Activated CD8-positive, alpha-beta memory T cell treated with anti-CD3 and anti-CD28 coated beads, Interleukin-2, amount 10 ng/mL, durations not matched to agents 7 days and 5 days (primary cell): ENCODE data around the gene GLYR1. TPM values are rescaled to one million over a fixed set of nuclear protein-coding genes. Genes with fewer than 3 reads are reported as not detected.

ENCODE experiments used
- ATAC-seq: fragments of 150-1000 bp; cut with Tn5 transposase; one replicate; pipeline ENCODE4 v1.10.0; 2021; ENCODE audit warnings: moderate library complexity
- CTCF ChIA-PET: fragments of 350-600 bp; sonication (Branson Sonifier 250); formaldehyde crosslinking; loops from one replicate; lab custom pipeline; 2021; ENCODE audit warnings: antibody characterized with exemption; lab: Charles Lee
- DNase-seq: peaks from one replicate; pipeline ENCODE4 v3.0.0-alpha.2; 2020
- H3K27ac Mint-ChIP-seq: one replicate; pipeline ENCODE4 v1.8.0; 2021; ENCODE audit warnings: mild to moderate bottlenecking, mixed read lengths
- H3K27me3 Mint-ChIP-seq: one replicate; pipeline ENCODE4 v1.8.0; 2021; ENCODE audit warnings: mixed read lengths
- H3K36me3 Mint-ChIP-seq: one replicate; pipeline ENCODE4 v1.8.0; 2021; ENCODE audit warnings: mild to moderate bottlenecking, mixed read lengths
- H3K4me1 Mint-ChIP-seq: one replicate; pipeline ENCODE4 v1.8.0; 2021; ENCODE audit warnings: mixed read lengths
- H3K4me3 Mint-ChIP-seq: one replicate; pipeline ENCODE4 v1.8.0; 2021; ENCODE audit warnings: mild to moderate bottlenecking, moderate library complexity, mixed read lengths
- H3K9me3 Mint-ChIP-seq: one replicate; pipeline ENCODE4 v1.8.0; 2022; ENCODE audit warnings: low read depth, mixed read lengths
- total RNA-seq, 2 experiments: library from RNA; stranded (reverse); gene quantifications; one replicate each; pipeline ENCODE4 v1.2.3, GENCODE V29; 2021

The GLYR1 gene
- total RNA-seq, 2 experiments from 2014 or later, result 85.2 to 109 TPM

DNA sequence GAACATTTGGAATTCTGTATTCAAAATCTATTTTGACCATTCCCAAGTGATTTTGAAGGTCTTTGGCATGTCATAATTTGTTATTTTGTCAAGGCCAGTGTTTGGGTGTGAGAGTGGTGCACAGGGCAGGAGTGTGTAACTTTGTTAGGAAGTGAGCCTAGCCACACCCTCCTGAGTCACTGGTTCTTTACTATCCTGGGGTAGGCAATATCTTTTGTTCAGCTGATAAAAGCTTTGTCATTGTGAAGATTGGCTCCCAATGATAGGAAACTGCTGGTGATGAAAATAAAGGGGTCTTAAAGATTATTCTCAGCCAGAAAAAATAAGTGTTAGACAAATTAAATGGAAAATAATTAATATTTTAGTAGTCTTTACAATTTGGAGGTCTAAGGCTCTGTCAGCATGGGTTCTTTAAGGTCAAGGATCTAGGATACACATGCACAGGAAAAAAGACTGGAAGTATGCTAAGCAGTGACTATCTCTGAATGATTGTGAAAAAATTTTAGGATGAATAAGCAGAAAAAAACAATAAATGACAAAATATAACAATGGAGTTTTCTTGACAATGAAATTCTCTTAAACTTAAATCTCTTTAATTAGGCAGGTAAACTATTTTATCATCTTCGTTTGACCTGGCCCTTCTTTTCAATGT lies 5.3 kb upstream of the GLYR1 start:
- no peak overlapping the region for H3K4me3 Mint-ChIP-seq
- H3K27ac Mint-ChIP-seq, result no peak overlapping the region
- H3K9me3 Mint-ChIP-seq, result no peaks in the 10 kb centered on the region
- H3K4me1 Mint-ChIP-seq, result peaks cover 38% of the 10 kb centered on the region
- peaks cover 21% of the 10 kb centered on the region for H3K36me3 Mint-ChIP-seq
- H3K27me3 Mint-ChIP-seq, result no peaks in the 10 kb centered on the region
- ATAC-seq (no peak), DNase-seq (no peak)
- CTCF ChIA-PET, result no interaction called here

DNA sequence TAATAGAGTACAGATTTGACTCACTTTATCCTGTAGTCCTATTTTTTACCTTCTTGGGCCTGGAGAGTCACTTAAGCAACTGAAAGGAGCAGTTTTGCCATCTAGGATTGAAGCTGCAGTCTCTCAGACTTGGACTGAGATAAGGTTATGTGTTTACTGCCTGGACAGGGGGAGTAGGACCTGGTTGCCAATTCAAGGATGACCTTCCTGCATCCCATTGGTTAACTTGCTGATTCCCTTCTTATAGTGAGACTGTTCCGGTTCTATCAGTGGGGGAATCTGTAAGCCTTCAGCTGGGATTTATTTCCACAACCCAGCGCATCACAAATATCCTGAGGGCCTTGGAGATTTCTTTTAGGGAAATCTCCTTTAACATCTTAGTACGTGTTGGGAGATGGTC lies 3.1 kb upstream of the GLYR1 start:
- no peaks in the 10 kb centered on the region for H3K27me3 Mint-ChIP-seq
- H3K4me1 Mint-ChIP-seq, result peaks cover 49% of the 10 kb centered on the region
- peaks cover 21% of the 10 kb centered on the region for H3K36me3 Mint-ChIP-seq
- CTCF ChIA-PET, result no interaction called here
- DNase-seq, result no peak
- no peak for ATAC-seq
- H3K9me3 Mint-ChIP-seq, result no peaks in the 10 kb centered on the region
- peak overlapping the region; percentile 26 for H3K4me3 Mint-ChIP-seq
- H3K27ac Mint-ChIP-seq, result no peak overlapping the region

GRCh38 chr16:4847774-4848587 lies 893 bp upstream of the GLYR1 start:
- Mint-ChIP-seq H3K27ac (peak overlapping the region; percentile 81), H3K9me3 (no peaks in the 10 kb centered on the region), H3K4me1 (peaks cover 54% of the 10 kb centered on the region), H3K27me3 (no peaks in the 10 kb centered on the region), H3K36me3 (peaks cover 24% of the 10 kb centered on the region), H3K4me3 (peak overlapping the region; percentile 83)
- CTCF ChIA-PET, result interaction anchor here (0.6 kb wide), 1 partner anchor 481 kb away, joined by 3 read pairs; no protein-coding TSS in a partner anchor
- peak; percentile 11 for ATAC-seq
- DNase-seq, result peak; percentile 55

GRCh38 chr16:4846503-4846900 lies 586 bp downstream of the GLYR1 start:
- peaks cover 27% of the 10 kb centered on the region for H3K36me3 Mint-ChIP-seq
- H3K27ac Mint-ChIP-seq, result peak overlapping the region; percentile 87
- ATAC-seq, result no peak
- H3K4me1 Mint-ChIP-seq, result peaks cover 49% of the 10 kb centered on the region
- no peaks in the 10 kb centered on the region for H3K9me3 Mint-ChIP-seq
- peak; percentile 56 for DNase-seq
- no peaks in the 10 kb centered on the region for H3K27me3 Mint-ChIP-seq
- CTCF ChIA-PET, result interaction anchor here (1.3 kb wide), 1 partner anchor 9 kb away, joined by 4 read pairs; no protein-coding TSS in a partner anchor
- H3K4me3 Mint-ChIP-seq, result peak overlapping the region; percentile 87

- no peaks in the 10 kb centered on the region for H3K27me3 Mint-ChIP-seq
- DNase-seq, result no peak
- ATAC-seq, result no peak
- H3K4me1 Mint-ChIP-seq, result peaks cover 16% of the 10 kb centered on the region
- CTCF ChIA-PET, result no interaction called here
- peak overlapping the region; percentile 4 for H3K27ac Mint-ChIP-seq
- no peak overlapping the region for H3K4me3 Mint-ChIP-seq
- H3K36me3 Mint-ChIP-seq, result peaks cover 58% of the 10 kb centered on the region
- no peaks in the 10 kb centered on the region for H3K9me3 Mint-ChIP-seq
Measured at GRCh38 chr16:4840984-4841383, 6.1 kb downstream of the GLYR1 start.

DNA sequence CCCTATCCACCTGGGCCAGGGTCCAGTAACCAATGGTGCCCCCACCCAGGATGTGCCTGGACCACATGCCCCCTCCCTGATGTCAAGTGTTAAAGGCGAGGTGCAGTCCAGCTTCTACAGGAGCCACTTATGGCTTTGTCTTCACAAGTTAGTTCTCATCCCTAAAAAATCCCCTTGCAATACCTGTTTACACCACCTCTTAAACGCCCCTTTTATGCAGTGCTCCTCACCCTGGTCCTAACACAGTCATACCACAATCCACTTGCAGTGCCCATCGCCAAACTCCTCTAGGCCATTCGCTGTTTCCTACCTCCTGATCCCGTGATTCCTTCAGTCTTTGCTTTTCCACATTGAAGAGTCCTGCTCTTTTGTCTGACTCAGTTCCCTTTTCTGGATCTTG lies 7.1 kb downstream of the GLYR1 start:
- no peak overlapping the region for H3K4me3 Mint-ChIP-seq
- H3K4me1 Mint-ChIP-seq, result peaks cover 7% of the 10 kb centered on the region
- peak overlapping the region; percentile 3 for H3K27ac Mint-ChIP-seq
- ATAC-seq, result no peak
- H3K9me3 Mint-ChIP-seq, result no peaks in the 10 kb centered on the region
- no peak for DNase-seq
- no peaks in the 10 kb centered on the region for H3K27me3 Mint-ChIP-seq
- CTCF ChIA-PET, result no interaction called here
- peaks cover 54% of the 10 kb centered on the region for H3K36me3 Mint-ChIP-seq

DNA sequence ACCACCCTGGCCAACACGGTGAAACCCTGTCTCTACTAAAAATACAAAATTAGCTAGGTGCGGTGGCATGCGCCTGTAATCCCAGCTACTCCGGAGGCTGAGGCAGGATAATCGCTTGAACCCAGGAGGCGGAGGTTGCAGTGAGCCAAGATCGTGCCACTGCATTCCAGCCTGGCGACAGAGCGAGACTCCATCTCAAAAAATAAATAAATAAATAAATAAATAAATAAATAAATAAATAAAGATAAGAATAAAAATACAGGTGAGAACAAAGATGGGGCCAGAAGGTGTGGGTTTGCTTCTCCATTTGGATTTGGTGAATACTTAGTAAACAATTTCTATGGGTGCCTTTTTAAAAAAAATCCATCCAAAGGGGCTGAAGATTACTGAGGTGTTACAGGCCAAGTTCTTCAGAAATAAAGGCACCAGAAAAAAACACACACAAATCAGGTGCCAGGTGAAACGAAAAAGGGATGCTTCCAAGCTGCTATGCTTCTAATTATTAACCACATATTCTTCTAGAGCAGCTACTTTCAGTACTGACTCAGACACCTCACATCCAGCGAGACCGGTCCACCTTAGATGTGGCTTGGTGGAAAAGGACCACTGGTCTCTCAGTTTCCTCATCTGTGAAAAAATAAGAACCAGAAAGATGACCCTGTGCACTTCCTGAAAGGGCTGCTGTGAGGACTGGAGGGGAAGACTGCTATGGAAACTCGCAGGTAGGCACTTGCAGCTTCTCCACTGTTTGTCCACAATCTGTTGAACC lies 9.2 kb downstream of the GLYR1 start:
- DNase-seq (no peak), ATAC-seq (no peak)
- Mint-ChIP-seq H3K27ac (no peak overlapping the region), H3K27me3 (no peaks in the 10 kb centered on the region), H3K4me3 (no peak overlapping the region), H3K36me3 (peaks cover 44% of the 10 kb centered on the region), H3K4me1 (peaks cover 14% of the 10 kb centered on the region), H3K9me3 (no peaks in the 10 kb centered on the region)
- CTCF ChIA-PET, result interaction anchor here (1.5 kb wide), 1 partner anchor 9 kb away, joined by 4 read pairs; the partner anchor contains the start of genes GLYR1 and UBN1

DNA sequence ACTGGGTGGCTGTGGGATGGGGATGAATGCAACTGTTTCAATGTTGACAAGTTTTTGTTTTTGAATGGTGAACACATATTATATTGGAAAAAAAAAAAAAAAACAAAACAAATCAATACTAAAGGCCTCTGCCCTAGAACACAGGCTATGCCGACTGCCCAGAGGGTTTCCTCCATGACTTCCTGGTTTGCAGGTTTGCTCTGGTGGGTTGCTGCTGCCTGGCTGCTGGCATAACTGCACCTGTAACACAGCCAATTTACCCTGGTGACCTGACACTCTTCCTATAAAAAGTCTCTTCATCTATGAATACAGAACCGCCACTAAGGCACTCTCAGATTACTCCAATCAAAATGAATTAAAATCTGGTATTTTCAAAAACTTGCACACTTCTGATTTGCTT lies 10.4 kb downstream of the GLYR1 start:
- Mint-ChIP-seq H3K27ac (no peak overlapping the region), H3K27me3 (no peaks in the 10 kb centered on the region), H3K4me1 (peaks cover 14% of the 10 kb centered on the region), H3K4me3 (no peak overlapping the region), H3K9me3 (no peaks in the 10 kb centered on the region), H3K36me3 (peaks cover 48% of the 10 kb centered on the region)
- DNase-seq (no peak), ATAC-seq (no peak)
- CTCF ChIA-PET, result no interaction called here

DNA sequence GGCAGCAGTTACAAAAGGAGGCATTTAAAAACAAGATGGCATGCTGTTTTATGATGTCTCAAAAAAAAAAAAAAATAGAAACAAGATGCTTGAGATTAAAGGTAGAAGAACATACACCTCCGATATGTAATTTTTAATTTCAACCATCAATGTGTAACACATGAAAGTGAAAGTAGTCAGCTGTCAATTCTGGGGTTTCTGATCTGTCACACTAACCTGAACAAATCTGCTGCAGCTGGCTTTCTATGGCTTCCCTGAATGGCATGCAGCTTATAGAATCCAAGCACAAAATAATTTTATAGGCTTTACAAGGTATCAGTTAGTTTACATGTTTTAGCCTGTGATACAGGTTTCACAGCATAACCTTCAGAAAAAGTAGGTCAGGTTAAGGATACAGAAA lies 13.5 kb downstream of the GLYR1 start:
- CTCF ChIA-PET, result interaction anchor here (0.6 to 1.1 kb wide), 3 partner anchors 9 to 101 kb away, joined by 3 to 5 read pairs (median 3); no protein-coding TSS in a partner anchor
- no peak for ATAC-seq
- no peaks in the 10 kb centered on the region for H3K27me3 Mint-ChIP-seq
- peaks cover 47% of the 10 kb centered on the region for H3K36me3 Mint-ChIP-seq
- no peaks in the 10 kb centered on the region for H3K9me3 Mint-ChIP-seq
- H3K27ac Mint-ChIP-seq, result no peak overlapping the region
- DNase-seq, result no peak
- peaks cover 10% of the 10 kb centered on the region for H3K4me1 Mint-ChIP-seq
- no peak overlapping the region for H3K4me3 Mint-ChIP-seq

GRCh38 chr16:4832698-4833343 lies 14.3 kb downstream of the GLYR1 start:
- Mint-ChIP-seq H3K27me3 (no peaks in the 10 kb centered on the region), H3K4me3 (no peak overlapping the region), H3K4me1 (peaks cover 10% of the 10 kb centered on the region), H3K27ac (no peak overlapping the region), H3K9me3 (no peaks in the 10 kb centered on the region), H3K36me3 (peaks cover 45% of the 10 kb centered on the region)
- DNase-seq, result no peak
- no peak for ATAC-seq
- CTCF ChIA-PET, result no interaction called here

DNA sequence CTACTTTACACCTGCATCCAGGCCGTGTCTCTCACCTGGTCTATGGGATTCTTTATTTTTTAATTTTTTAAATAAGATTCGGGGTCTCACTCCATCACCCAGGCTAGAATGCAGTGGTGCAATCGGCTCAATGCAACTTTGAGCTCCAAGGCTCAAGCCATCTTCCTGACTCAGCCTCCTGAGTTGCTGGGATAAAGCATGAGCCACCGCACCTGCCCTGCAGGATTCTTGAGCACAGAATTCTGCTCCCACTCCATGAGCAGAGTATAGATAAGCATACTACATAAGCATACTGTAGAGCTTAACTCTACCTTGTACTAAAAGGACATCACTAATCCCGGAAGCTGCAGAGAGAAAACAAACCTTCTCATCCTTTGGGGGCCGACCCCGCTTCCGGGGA lies 15.5 kb downstream of the GLYR1 start:
- Mint-ChIP-seq H3K27ac (no peak overlapping the region), H3K27me3 (no peaks in the 10 kb centered on the region), H3K9me3 (no peaks in the 10 kb centered on the region), H3K36me3 (peaks cover 42% of the 10 kb centered on the region), H3K4me3 (no peak overlapping the region), H3K4me1 (peaks cover 10% of the 10 kb centered on the region)
- no peak for DNase-seq
- CTCF ChIA-PET, result no interaction called here
- no peak for ATAC-seq

- DNase-seq (no peak), ATAC-seq (no peak)
- H3K27me3 Mint-ChIP-seq, result no peaks in the 10 kb centered on the region
- no peaks in the 10 kb centered on the region for H3K9me3 Mint-ChIP-seq
- CTCF ChIA-PET, result no interaction called here
- no peak overlapping the region for H3K27ac Mint-ChIP-seq
- H3K4me3 Mint-ChIP-seq, result no peak overlapping the region
- H3K36me3 Mint-ChIP-seq, result peaks cover 40% of the 10 kb centered on the region
- H3K4me1 Mint-ChIP-seq, result peaks cover 10% of the 10 kb centered on the region
Measured at GRCh38 chr16:4830408-4830807, 16.7 kb downstream of the GLYR1 start.
